Activated naive CD8-positive, alpha-beta T cell (primary cell): ENCODE data around the gene FCN3.
"Not testable (repeated sequence)": the region's sequence is repeated elsewhere in the genome, so short reads cannot be mapped to it uniquely, and the experiment has no call there.

ENCODE experiments used
- H3K27ac Mint-ChIP-seq: one replicate; pipeline ENCODE4 v1.8.0; 2021; ENCODE audit warnings: mixed read lengths
- H3K27me3 Mint-ChIP-seq: one replicate; pipeline ENCODE4 v1.8.0; 2021; ENCODE audit warnings: mixed read lengths
- H3K36me3 Mint-ChIP-seq: one replicate; pipeline ENCODE4 v1.8.0; 2021; ENCODE audit warnings: mixed read lengths
- H3K4me1 Mint-ChIP-seq: one replicate; pipeline ENCODE4 v1.8.0; 2021; ENCODE audit warnings: low read depth, mixed read lengths
- H3K4me3 Mint-ChIP-seq: one replicate; pipeline ENCODE4 v1.8.0; 2021; ENCODE audit warnings: mild to moderate bottlenecking, mixed read lengths
- H3K9me3 Mint-ChIP-seq: one replicate; pipeline ENCODE4 v1.8.0; 2021; ENCODE audit warnings: low read depth, mixed read lengths

FCN3 gene

DNA sequence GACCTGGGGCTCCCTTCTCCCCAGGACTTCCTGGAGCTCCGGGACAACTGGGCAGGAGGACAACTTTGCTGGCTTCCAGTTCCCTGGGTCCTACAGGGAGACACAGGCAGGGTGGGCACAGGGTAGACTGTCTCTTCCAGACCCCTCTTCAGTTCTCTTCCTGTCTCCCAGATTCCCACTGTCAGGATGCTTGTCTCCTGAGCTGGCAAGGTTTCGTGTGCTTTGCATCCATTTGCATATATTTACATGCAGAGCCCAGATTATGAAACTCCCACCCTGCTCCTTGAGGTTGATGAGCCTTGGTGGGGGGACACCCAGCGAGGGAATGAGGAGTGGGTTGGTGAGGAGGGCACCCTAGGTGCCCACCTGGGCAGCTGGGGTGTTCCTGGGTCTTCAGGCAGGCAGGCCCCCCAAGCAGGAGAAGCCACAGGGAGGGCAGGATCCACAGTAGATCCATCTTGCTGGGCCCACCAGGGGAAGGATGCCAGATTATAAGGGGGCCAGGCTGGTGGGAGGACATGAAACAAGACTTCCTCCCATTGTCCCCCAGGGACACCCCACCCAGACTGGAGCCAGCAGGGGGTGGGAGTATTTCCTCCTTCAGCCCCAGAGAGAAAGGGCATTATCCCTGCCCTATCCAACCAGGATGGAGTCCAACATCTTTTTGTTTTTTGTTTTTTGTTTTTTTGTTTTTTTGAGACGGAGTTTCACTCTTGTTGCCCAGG, at the start of gene FCN3:
Gene FCN3 (minus strand): TSS at position 463 of the 725 bp plus-strand sequence. CDS start 6 bp downstream, at position 457.
- H3K4me1 Mint-ChIP-seq, result peaks cover 3% of the 10 kb centered on the region
- no peak within 1 kb of the TSS for H3K4me3 Mint-ChIP-seq
- no peaks in the 10 kb centered on the region for H3K27me3 Mint-ChIP-seq
- H3K9me3 Mint-ChIP-seq, result no peaks in the 10 kb centered on the region
- no peaks in the 10 kb centered on the region for H3K36me3 Mint-ChIP-seq
- no peak within 1 kb of the TSS for H3K27ac Mint-ChIP-seq

DNA sequence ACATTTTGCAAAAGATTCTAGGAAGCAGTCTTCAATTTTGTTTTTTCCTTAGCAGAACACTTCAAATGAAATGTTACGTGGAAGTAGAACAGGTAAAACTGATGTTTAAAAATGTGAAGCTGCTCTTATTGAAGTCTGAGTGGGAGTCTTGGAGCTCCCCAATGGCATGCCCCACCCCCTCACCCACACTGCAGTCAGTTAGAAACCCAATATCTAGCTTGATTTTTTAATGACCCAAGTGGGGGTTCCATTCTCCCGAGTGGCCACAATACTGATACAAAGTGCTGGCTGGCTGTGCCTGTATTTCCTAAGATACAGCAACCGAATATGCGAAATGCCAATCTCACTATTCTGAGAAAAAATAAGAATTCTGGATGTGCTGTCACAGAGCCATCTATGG, 49.1 kb upstream of the FCN3 start:
- H3K36me3 Mint-ChIP-seq, result peaks cover 11% of the 10 kb centered on the region
- peak overlapping the region; percentile 78 for H3K27ac Mint-ChIP-seq
- no peak overlapping the region for H3K4me3 Mint-ChIP-seq

DNA sequence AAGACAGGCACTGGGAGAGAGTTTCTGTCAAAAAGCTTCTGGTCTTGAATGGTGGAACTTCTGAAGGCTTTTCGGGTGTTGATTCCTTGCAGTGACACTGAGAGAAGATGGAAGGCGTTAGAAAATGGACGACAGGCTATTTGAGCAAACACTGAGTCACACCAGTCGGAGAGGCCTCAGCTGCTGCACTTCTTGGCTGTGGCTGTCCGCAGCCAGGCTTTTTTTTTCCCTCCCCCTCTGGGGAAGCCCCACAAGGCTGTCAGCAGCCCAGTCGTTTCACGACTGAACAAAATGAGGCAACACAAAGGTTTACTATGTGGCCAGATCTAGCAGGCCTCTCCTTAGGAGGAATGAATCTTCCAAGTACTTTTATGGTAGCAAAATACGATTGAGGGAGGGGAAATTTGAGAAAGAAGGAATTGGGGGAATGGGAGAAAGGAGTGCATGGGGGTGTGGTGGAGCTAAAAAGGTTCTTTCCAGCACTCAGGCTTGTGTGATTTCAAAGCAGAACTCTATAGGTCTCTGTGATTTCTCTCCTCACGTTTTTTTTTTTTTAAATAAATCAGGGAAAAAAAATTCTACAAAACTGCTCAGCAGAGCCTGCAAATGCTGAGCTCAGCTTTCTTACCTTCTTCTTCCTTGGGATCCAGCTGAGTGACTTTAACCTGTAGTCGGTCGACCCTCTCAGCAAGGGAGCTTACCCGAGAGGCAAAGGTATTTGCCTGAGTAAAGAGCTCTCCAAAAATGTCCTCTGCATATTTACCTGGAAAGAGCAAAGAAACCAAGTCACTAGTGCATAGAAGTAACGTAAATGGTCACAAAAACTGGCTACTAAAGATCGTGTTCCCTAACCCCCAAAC, 43.9 kb upstream of the FCN3 start:
- H3K36me3 Mint-ChIP-seq, result peaks cover 6% of the 10 kb centered on the region
- peak overlapping the region; percentile 88 for H3K27ac Mint-ChIP-seq
- no peaks in the 10 kb centered on the region for H3K27me3 Mint-ChIP-seq
- H3K4me3 Mint-ChIP-seq, result no peak overlapping the region
- H3K4me1 Mint-ChIP-seq, result peaks cover 46% of the 10 kb centered on the region
- no peaks in the 10 kb centered on the region for H3K9me3 Mint-ChIP-seq

More for the DNA sequence above, 49.1 kb upstream of the FCN3 start:
- Mint-ChIP-seq H3K9me3 (no peaks in the 10 kb centered on the region), H3K4me1 (peaks cover 62% of the 10 kb centered on the region), H3K27me3 (no peaks in the 10 kb centered on the region)

DNA sequence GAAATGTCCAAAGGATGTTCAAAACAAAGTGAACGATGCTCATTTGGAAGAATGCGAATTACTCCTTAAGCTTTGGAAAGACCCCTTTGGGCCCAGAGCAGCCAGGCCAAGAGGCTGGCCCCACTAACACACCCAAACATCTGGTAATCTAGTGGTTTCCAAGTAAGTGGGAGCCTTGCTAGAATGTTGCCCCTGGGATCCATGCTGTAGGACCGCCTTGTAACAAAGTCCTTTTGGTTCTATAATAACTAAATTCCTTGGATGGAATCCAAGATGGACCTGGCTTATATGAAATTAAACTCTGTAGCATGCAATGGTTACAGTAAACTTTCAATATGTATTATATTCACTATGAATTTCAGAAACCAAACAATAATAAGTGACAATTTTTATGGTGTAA, 43.1 kb upstream of the FCN3 start:
- Mint-ChIP-seq H3K9me3 (no peaks in the 10 kb centered on the region), H3K27ac (peak overlapping the region; percentile 88), H3K4me1 (peaks cover 42% of the 10 kb centered on the region), H3K36me3 (peaks cover 6% of the 10 kb centered on the region), H3K4me3 (no peak overlapping the region), H3K27me3 (no peaks in the 10 kb centered on the region)

DNA sequence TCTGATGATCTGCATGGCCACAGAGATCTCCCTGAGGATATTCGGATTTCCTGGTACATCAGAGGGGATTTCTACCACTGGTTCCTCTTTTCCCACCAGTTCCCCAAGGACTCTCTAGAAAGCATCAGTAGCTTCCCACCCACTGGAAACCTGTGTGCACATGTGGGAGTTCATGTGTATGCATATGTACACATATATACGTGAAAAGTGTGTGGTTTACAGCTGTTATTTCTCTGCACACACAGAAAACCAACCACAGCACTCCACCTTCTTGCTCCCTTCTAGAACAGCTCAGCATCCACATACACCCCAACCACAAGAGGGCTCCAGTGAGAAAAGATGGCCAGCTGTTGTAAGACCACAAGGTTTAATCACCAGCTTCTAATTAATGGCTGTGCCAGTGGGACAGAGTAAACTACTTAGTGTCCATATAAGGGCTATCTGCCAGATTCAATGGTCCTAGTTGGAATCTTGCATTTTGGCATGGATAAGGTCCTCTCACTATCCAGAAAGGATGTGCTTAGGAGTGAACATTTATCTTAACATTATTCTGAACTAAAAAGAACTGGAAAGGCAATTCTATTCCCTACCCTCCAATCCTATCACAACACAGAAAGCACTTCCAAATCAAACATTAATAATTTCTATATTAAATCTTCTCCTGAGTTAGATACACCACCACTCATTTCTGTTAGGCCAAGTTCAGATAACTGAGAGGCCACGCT, 41.9 kb upstream of the FCN3 start:
- Mint-ChIP-seq H3K4me3 (no peak overlapping the region), H3K27me3 (no peaks in the 10 kb centered on the region), H3K4me1 (peaks cover 34% of the 10 kb centered on the region), H3K9me3 (no peaks in the 10 kb centered on the region), H3K36me3 (peaks cover 6% of the 10 kb centered on the region), H3K27ac (peak overlapping the region; percentile 61)

DNA sequence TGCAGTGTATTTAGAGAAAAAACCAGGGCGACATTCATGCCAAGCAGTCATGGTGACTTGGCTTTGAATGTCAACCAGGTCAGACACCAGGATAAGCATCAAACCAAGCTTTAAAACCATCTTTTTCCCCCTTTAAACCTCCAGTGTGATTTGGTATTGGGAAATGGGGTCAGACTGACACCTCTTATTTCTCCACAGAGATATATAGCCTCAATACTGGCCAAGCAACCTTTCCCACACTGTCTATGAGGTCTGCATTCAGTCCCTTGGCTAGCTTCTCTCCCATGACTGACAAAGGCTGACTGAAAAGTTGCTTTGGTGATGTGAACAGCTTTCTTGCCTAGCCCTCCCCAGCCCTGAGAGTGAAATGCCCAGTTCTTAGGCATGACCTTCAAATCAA, 39.5 kb upstream of the FCN3 start:
- H3K4me1 Mint-ChIP-seq, result peaks cover 24% of the 10 kb centered on the region
- H3K4me3 Mint-ChIP-seq, result no peak overlapping the region
- H3K27ac Mint-ChIP-seq, result no peak overlapping the region
- no peaks in the 10 kb centered on the region for H3K9me3 Mint-ChIP-seq
- no peaks in the 10 kb centered on the region for H3K27me3 Mint-ChIP-seq
- peaks cover 10% of the 10 kb centered on the region for H3K36me3 Mint-ChIP-seq

DNA sequence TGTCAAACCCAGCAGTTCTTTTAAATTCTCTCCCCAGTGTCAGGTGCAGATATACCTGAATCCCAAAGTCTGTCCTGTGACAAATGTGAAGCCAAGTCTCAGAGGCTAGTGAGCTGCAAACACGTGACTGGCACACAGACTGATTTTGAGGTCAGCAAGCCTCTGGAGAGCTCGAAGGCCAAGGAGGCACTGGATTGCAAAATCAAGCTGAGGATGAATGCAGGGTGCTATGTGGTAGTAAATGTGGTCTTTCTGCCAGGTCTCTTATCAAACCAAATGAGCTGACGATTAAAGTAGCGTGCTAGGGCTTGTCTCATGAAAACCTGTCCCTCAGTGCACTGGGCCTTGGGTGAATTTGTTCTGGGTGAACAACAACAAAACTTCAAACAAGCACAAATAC, 38.4 kb upstream of the FCN3 start:
- Mint-ChIP-seq H3K27me3 (no peaks in the 10 kb centered on the region), H3K36me3 (peaks cover 8% of the 10 kb centered on the region), H3K4me1 (peaks cover 15% of the 10 kb centered on the region), H3K27ac (no peak overlapping the region), H3K4me3 (no peak overlapping the region), H3K9me3 (no peaks in the 10 kb centered on the region)

DNA sequence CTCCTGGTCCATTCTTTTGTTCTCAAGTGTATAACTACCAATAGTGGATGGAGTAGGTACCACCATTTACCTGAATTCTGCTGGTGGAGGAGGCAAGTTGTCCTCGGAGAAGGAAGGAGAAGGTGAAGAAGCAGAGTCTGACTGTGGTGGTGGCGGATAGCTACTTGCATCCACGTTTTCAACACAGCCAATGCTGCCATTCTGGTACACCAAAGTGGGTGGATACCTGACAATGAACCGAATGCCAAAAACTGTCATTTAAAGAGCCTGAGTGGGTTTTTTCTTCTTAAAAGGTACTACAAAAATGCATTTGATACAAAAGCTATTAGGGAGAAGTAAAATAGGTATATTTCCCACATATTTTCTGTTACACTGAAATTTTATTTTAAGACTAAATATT, 37.9 kb upstream of the FCN3 start:
- no peak overlapping the region for H3K27ac Mint-ChIP-seq
- peaks cover 13% of the 10 kb centered on the region for H3K4me1 Mint-ChIP-seq

DNA sequence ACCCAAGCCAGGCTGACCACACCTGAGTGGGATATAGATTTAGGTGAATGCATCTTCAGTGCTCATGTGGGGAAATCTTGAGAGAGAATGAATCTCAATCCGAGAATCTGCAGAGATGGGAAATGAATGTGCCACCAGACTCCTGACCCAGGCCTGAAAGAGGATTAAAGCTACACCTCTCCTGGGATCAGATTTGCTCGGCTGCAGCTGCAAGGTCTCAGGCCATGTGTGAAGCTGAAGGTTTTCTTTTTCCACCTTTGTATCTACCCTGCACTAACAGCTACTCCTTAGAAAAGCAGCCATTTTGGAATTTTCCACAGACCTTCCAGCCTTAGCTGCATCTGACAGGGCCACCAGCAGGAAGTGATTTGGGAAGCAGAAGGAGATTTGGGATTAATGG, 36.1 kb upstream of the FCN3 start:
- H3K4me3 Mint-ChIP-seq, result no peak overlapping the region
- H3K27me3 Mint-ChIP-seq, result no peaks in the 10 kb centered on the region
- no peaks in the 10 kb centered on the region for H3K4me1 Mint-ChIP-seq
- H3K36me3 Mint-ChIP-seq, result peaks cover 8% of the 10 kb centered on the region
- no peak overlapping the region for H3K27ac Mint-ChIP-seq
- no peaks in the 10 kb centered on the region for H3K9me3 Mint-ChIP-seq

More for the DNA sequence above, 37.9 kb upstream of the FCN3 start:
- Mint-ChIP-seq H3K36me3 (peaks cover 8% of the 10 kb centered on the region), H3K4me3 (no peak overlapping the region), H3K27me3 (no peaks in the 10 kb centered on the region), H3K9me3 (no peaks in the 10 kb centered on the region)

DNA sequence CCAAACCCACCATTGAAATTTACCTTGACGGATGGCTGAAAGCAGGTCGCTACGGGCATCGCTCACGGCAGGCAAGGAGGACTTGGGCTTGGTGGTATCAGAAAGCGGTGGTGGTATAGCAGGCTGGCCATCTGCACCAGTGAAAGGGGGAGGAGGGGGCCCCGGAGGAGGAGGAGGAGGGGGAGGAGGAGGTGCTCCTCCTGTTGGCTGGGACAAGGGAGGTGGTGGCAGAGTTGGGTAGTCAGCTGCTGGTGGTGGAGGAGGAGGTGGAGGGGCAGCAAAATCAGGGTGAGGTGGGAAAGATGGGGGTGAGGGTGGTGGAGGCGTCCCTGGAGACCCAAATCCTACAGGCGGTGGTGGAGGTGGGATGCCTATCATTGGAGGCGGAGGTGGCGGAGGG, 35.0 kb upstream of the FCN3 start:
- no peak overlapping the region for H3K27ac Mint-ChIP-seq

DNA sequence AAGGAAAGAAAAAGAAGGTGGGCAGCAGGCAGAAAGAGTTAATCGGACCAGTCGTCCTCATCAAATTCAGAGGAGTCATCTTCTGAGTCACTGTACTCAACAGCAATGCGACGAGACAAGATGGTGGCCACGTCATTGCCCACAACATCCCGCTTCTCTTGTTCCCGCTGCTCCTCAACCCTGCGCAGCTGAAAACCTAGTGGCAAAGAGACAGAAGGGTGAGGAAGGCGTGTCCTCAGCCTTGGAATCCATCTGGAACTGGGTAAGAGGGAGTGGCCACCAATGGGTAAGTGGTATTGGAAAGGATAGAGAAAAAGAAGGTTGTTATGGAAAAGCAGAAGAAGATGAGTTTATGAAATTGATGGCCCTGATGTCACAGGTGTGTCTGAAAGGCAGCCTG, 33.5 kb upstream of the FCN3 start:
- Mint-ChIP-seq H3K27me3 (no peaks in the 10 kb centered on the region), H3K4me1 (peaks cover 11% of the 10 kb centered on the region), H3K9me3 (no peaks in the 10 kb centered on the region), H3K4me3 (no peak overlapping the region), H3K36me3 (peaks cover 3% of the 10 kb centered on the region), H3K27ac (no peak overlapping the region)

More for the DNA sequence above, 35.0 kb upstream of the FCN3 start:
- Mint-ChIP-seq H3K4me3 (no peak overlapping the region), H3K27me3 (no peaks in the 10 kb centered on the region), H3K36me3 (peaks cover 3% of the 10 kb centered on the region), H3K9me3 (no peaks in the 10 kb centered on the region), H3K4me1 (no peaks in the 10 kb centered on the region)

DNA sequence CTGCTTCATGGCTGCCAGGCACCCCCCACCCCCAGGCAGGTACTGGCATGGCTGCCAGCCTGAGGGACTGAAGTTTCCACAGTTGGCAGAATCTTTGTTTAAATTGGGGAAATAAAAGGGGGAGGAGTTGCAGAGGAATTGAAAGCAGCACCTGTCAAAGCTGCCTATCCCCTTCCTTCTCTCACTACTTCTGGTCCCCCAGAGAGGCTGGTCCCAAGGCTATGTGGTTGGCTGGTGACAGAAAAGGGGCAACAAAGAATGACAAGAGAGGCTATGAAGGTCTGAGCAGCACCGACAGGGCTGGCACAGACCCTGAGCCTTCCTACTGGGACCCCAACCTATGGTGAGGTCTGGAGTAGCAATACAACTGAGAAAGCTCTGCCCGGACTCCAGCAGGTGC, 32.2 kb upstream of the FCN3 start:
- not testable (repeated sequence) for H3K27ac Mint-ChIP-seq, H3K27me3 Mint-ChIP-seq, H3K36me3 Mint-ChIP-seq, H3K4me3 Mint-ChIP-seq, H3K9me3 Mint-ChIP-seq
- H3K4me1 Mint-ChIP-seq, result peaks cover 20% of the 10 kb centered on the region

DNA sequence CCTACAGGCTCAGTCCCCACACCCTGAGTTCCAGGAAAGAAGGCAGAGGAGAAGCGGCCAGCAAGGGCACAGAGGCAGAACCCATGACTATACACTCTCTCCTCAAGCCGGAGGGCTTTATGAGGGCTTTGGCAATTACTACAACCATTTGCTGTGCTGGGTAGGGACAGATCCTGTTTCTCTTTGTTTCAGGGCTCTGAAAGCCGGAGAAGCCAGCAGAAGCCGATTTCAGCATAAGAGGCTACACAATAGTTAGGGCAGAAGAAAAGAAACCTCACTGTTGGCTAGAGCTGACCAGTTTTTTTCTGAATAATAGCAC, 31.7 kb upstream of the FCN3 start:
- Mint-ChIP-seq H3K36me3 (peaks cover 3% of the 10 kb centered on the region), H3K4me1 (peaks cover 22% of the 10 kb centered on the region), H3K27me3 (no peaks in the 10 kb centered on the region), H3K27ac (no peak overlapping the region), H3K4me3 (no peak overlapping the region), H3K9me3 (no peaks in the 10 kb centered on the region)

DNA sequence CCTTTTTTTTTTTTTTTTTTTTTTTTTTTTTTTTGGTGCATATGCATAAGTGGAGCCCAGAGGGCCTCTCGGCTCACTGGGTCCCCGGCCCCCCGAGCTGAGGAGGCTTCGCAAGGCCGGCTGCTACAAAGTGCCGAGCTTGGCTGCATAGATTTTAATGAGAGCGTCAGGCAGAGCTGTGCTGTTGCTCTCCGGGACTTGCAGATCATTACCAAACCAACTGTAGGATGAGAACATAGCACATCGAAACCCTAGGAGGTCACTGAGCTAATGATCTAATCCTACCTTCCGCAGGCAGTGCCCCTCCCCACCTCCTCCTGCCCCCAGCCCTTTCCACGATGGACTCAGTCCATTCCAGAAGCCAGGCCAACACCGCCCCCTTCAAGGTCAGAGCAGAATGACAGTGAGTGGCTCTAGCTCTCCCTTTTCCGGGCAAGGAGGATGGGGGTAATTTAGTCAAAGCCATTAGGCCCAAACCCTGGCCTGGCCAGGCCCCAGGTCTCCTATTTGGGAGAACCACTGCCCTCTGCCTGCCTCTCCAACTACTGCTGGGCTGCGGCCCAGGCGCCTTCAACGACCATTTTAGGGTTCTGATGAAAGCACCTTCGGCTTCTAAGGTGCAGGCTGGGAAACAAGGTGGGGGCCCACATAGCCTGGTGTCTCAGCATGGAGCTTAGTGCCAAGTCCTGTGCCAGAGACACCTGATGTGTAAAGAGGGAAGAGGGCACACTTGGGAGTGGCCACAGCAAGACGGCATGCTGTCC, 31.2 kb upstream of the FCN3 start:
- H3K27ac Mint-ChIP-seq, H3K36me3 Mint-ChIP-seq, H3K27me3 Mint-ChIP-seq, H3K9me3 Mint-ChIP-seq, H3K4me3 Mint-ChIP-seq: not testable (repeated sequence)
- H3K4me1 Mint-ChIP-seq, result peaks cover 22% of the 10 kb centered on the region
